Measurements from ENCODE around the gene ZBTB33.

The ZBTB33 gene

GRCh38 chrX:120286733-120287512 lies 36.3 kb downstream of the ZBTB33 start:
- TF ChIP-seq, protein P1, sequence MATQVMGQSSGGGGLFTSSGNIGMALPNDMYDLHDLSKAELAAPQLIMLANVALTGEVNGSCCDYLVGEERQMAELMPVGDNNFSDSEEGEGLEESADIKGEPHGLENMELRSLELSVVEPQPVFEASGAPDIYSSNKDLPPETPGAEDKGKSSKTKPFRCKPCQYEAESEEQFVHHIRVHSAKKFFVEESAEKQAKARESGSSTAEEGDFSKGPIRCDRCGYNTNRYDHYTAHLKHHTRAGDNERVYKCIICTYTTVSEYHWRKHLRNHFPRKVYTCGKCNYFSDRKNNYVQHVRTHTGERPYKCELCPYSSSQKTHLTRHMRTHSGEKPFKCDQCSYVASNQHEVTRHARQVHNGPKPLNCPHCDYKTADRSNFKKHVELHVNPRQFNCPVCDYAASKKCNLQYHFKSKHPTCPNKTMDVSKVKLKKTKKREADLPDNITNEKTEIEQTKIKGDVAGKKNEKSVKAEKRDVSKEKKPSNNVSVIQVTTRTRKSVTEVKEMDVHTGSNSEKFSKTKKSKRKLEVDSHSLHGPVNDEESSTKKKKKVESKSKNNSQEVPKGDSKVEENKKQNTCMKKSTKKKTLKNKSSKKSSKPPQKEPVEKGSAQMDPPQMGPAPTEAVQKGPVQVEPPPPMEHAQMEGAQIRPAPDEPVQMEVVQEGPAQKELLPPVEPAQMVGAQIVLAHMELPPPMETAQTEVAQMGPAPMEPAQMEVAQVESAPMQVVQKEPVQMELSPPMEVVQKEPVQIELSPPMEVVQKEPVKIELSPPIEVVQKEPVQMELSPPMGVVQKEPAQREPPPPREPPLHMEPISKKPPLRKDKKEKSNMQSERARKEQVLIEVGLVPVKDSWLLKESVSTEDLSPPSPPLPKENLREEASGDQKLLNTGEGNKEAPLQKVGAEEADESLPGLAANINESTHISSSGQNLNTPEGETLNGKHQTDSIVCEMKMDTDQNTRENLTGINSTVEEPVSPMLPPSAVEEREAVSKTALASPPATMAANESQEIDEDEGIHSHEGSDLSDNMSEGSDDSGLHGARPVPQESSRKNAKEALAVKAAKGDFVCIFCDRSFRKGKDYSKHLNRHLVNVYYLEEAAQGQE (IDR thresholded peaks at IDR 0.05; ENCODE audit: insufficient read depth in 1 of 2, low read depth in 2 of 2, low read length in 2 of 2): no peak
- no peak for TF ChIP-seq SIN3A (IDR thresholded peaks at IDR 0.05; ENCODE audit: borderline replicate concordance, insufficient read depth, low read length)
- TF ChIP-seq TAF1 (IDR thresholded peaks at IDR 0.05; ENCODE audit: borderline replicate concordance, insufficient read depth, low read length): no peak
- no peak for TF ChIP-seq FOXP2 (optimal IDR thresholded peaks at IDR 0.05; ENCODE audit: borderline replicate concordance, extremely low read depth, extremely low read length, insufficient read depth)
- no peak for TF ChIP-seq POLR2AphosphoS5 (IDR thresholded peaks at IDR 0.05; ENCODE audit: low read depth, low read length)

- TF ChIP-seq, protein P1 (IDR thresholded peaks at IDR 0.05; ENCODE audit: insufficient read depth in 1 of 2, low read depth in 2 of 2, low read length in 2 of 2): no peak
- TF ChIP-seq FOXP2 (optimal IDR thresholded peaks at IDR 0.05; ENCODE audit: borderline replicate concordance, extremely low read depth, extremely low read length, insufficient read depth): no peak
- TF ChIP-seq TAF1 (IDR thresholded peaks at IDR 0.05; ENCODE audit: borderline replicate concordance, insufficient read depth, low read length): no peak
- no peak for TF ChIP-seq POLR2AphosphoS5 (IDR thresholded peaks at IDR 0.05; ENCODE audit: low read depth, low read length)
- no peak for TF ChIP-seq SIN3A (IDR thresholded peaks at IDR 0.05; ENCODE audit: borderline replicate concordance, insufficient read depth, low read length)
These were observed 37.0 kb downstream of the ZBTB33 start for GRCh38 chrX:120287513-120288112.

GRCh38 chrX:120290107-120290506 lies 39.5 kb downstream of the ZBTB33 start:
- no peak for TF ChIP-seq TAF1 (IDR thresholded peaks at IDR 0.05; ENCODE audit: borderline replicate concordance, insufficient read depth, low read length)
- TF ChIP-seq, protein P1 (IDR thresholded peaks at IDR 0.05; ENCODE audit: insufficient read depth in 1 of 2, low read depth in 2 of 2, low read length in 2 of 2): no peak
- TF ChIP-seq SIN3A (IDR thresholded peaks at IDR 0.05; ENCODE audit: borderline replicate concordance, insufficient read depth, low read length): no peak
- TF ChIP-seq POLR2AphosphoS5 (IDR thresholded peaks at IDR 0.05; ENCODE audit: low read depth, low read length): no peak
- no peak for TF ChIP-seq FOXP2 (optimal IDR thresholded peaks at IDR 0.05; ENCODE audit: borderline replicate concordance, extremely low read depth, extremely low read length, insufficient read depth)

DNA sequence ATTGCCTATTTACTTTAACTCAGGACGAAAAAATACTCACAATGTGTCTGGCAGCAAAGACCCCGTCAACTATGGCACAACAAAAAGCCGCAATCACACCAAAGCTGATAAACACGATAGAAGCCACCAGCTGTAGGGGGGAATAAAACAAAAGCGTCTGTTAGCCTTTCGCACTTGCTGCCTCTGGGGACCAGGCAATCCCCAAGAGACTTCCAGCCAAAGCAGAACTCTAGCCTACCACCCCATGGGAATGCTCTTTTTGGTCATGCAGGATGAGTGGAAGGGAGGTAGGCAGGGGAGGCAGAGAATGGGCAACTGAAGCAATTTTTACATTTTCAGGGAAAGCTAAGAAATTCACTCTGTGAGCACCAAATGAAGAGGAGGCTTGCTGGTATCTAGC lies 40.6 kb downstream of the ZBTB33 start:
- TF ChIP-seq TAF1 (IDR thresholded peaks at IDR 0.05; ENCODE audit: borderline replicate concordance, insufficient read depth, low read length) (no peak), SIN3A (IDR thresholded peaks at IDR 0.05; ENCODE audit: borderline replicate concordance, insufficient read depth, low read length) (no peak), POLR2AphosphoS5 (IDR thresholded peaks at IDR 0.05; ENCODE audit: low read depth, low read length) (no peak), FOXP2 (optimal IDR thresholded peaks at IDR 0.05; ENCODE audit: borderline replicate concordance, extremely low read depth, extremely low read length, insufficient read depth) (no peak)
- TF ChIP-seq, protein P1 (IDR thresholded peaks at IDR 0.05; ENCODE audit: insufficient read depth in 1 of 2, low read depth in 2 of 2, low read length in 2 of 2): no peak
